BLaER1 (cell line): ENCODE results near the gene MPP1.
A peak's percentile ranks its signal among the peaks of the same experiment; 100 is the strongest.

Experiments
- H3K27ac ChIP-seq: shearing (Covaris generic); formaldehyde crosslinking; 2 replicates; pipeline ENCODE4 v1.8.1; 2022
- H3K27me3 ChIP-seq: shearing (Covaris generic); formaldehyde crosslinking; 2 replicates; pipeline ENCODE4 v1.8.1; 2022
- H3K36me3 ChIP-seq: shearing (Covaris generic); formaldehyde crosslinking; 2 replicates; pipeline ENCODE4 v1.8.1; 2022
- H3K4me1 ChIP-seq: shearing (Covaris generic); formaldehyde crosslinking; 2 replicates; pipeline ENCODE4 v1.8.1; 2022
- H3K4me2 ChIP-seq: shearing (Covaris generic); formaldehyde crosslinking; 2 replicates; pipeline ENCODE4 v1.8.1; 2022
- H3K4me3 ChIP-seq: shearing (Covaris generic); formaldehyde crosslinking; 2 replicates; pipeline ENCODE4 v1.8.1; 2022
- H3K9ac ChIP-seq: shearing (Covaris generic); formaldehyde crosslinking; 2 replicates; pipeline ENCODE4 v1.8.1; 2022
- H3K9me3 ChIP-seq: shearing (Covaris generic); formaldehyde crosslinking; 2 replicates; pipeline ENCODE4 v1.8.1; 2022
- H4K20me1 ChIP-seq: shearing (Covaris generic); formaldehyde crosslinking; 2 replicates; pipeline ENCODE4 v1.8.1; 2022
- Cebpa-rat ChIP-seq: shearing (Covaris generic); IDR thresholded peaks from 2 replicates; pipeline ENCODE4 v1.8.1; 2022

The MPP1 gene

DNA sequence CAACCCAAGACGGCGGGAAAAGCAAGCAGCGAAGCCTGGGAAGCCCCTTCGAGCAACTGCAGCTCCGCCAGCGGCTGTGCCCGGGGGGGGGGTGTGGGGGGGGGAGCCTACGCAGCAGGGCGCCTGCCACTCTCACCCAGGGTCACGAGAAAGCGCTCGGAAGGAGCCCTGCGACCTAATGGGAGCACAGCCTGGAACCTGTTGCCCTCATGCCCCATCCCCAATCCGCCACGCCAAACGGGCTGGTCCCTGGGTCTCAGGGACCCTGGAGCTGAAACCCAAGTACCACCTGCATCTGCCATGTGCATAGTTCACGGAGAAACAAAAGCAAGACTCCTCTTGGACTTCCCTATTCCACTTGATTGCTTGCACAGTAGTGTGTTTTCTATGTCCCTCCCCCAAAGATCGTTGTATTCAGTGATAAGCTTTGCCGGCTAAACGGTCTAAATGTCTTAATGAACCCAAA, 54.0 kb downstream of the MPP1 start:
- Histone ChIP-seq H3K4me3 (peak overlapping the region; percentile 72), H3K4me2 (peak overlapping the region; percentile 84)
- no peak for TF ChIP-seq Cebpa-rat

DNA sequence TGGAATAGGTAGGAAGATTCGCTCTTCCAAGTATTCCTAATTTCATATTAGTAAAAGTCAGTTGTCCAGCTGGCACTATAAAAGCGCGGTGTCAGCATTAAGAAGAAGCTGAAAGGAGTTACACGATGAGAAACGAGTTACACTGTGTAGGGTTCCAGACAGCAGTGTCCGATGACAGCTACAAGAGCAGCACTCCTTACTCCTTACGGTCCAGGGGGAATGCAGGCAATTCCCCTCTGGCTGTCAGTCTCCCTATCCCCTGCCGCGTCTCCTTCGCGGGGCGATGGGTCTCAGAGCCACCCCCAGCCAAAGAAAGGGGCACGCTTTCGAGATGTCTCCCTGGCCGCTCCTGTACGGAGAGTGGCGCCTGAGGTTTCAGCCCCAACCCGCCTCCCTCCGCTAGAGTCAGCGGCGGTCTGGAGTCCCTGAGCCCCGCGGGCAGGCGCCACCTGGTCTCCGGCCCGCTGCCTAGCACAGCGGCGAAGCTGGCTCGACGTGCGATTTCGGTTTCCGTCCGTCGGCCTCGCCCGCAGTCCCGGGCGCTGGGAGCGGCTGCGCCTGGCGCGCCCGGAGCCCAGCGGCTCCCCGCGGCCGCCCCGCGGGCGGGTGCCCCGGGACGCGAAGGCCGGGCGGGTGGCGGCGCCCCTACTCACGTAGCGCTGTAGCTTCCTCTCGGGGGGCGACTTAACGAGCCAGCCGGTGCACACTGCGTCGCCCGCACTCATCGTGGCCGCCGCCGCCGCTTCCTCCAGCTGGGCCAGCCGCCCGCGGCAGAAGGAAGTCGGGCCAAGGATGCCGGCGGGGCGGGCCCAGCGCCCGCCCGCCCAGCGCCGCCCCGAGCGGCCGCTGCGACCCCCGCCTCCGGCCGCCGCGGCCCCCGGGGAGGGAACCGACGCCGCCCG, 54.7 kb downstream of the MPP1 start, which contains the start of gene GAB3:
TSS of gene GAB3 (minus strand) at position 777 of the 902 bp plus-strand sequence. CDS start at position 725, 52 bp downstream.
- H3K9me3 ChIP-seq, result peaks cover 5% of the 10 kb centered on the region; the same call in 1 of the 2 replicates
- H4K20me1 ChIP-seq, result 0 out of 2 replicates have a peak, but pooled peaks cover 8% of the 10 kb centered on the region
- no peaks in the 10 kb centered on the region for H3K36me3 ChIP-seq
- peak within 1 kb of the TSS; percentile 72 for H3K4me3 ChIP-seq
- TF ChIP-seq Cebpa-rat, result no peak
- peaks cover 51% of the 10 kb centered on the region for H3K27me3 ChIP-seq
- peak within 1 kb of the TSS; percentile 84 for H3K4me2 ChIP-seq
- H3K9ac ChIP-seq, result peak within 1 kb of the TSS; percentile 77
- H3K4me1 ChIP-seq, result peaks cover 33% of the 10 kb centered on the region
- peak within 1 kb of the TSS; percentile 81 for H3K27ac ChIP-seq

More for the DNA sequence above, 54.0 kb downstream of the MPP1 start:
- Histone ChIP-seq H3K9ac (peak overlapping the region; percentile 77), H4K20me1 (0 out of 2 replicates have a peak, but pooled peaks cover 8% of the 10 kb centered on the region), H3K27ac (peak overlapping the region; percentile 81), H3K4me1 (peaks cover 33% of the 10 kb centered on the region), H3K27me3 (peaks cover 56% of the 10 kb centered on the region), H3K36me3 (no peaks in the 10 kb centered on the region), H3K9me3 (no peaks in the 10 kb centered on the region)

DNA sequence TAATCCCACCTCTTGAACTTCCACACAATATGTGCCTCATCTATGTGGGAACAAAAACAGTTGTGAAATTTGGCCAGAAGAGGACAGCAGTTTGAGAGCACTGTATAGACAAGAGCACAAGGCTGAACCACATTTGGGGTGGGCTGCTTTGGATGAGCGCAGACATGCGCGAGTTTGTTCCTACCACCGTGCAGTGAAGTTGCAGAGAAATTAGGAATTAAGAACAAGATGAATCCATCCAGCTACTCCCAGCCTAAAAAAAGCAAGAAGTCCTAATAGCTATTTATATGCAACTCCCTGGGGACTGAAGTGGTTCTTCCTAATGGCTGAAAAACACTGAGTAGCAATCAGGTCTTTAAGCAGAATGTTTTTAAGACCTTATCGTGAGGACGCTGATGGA, 55.4 kb downstream of the MPP1 start:
- H3K27ac ChIP-seq, result no peak overlapping the region
- no peak for TF ChIP-seq Cebpa-rat

DNA sequence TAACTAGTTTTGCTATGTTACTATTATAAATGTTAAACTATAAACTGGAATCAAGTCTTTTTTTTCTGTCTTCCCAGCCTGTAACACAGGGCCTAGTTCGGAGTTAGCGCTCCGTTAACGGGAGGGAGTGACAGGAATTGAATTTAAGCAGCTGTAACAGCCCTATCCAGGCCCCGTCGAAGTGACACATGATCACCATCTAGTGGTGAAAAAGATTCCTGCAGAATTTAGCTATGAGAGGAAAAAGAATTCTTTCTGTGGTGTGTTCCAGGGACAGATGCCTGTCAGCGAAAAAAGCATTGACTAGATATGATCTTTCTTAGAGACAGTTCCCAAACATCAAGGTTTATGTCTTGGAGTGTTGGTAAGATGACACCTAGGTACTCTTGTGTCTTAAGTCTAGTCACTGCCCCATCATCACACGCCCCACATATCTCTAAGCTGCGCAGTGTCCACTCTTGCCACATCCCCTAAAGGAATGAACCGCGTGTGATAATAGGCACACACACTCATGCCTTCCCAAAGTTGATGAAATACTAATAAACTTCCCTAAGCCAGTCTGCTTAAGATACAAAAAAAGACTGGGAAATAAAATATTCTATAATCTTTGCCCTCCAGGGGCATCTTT, 56.5 kb downstream of the MPP1 start:
- Histone ChIP-seq H3K27ac (no peak overlapping the region), H3K9ac (no peak overlapping the region), H4K20me1 (0 out of 2 replicates have a peak, but pooled peaks cover 8% of the 10 kb centered on the region), H3K27me3 (peaks cover 41% of the 10 kb centered on the region), H3K36me3 (no peaks in the 10 kb centered on the region), H3K4me3 (no peak overlapping the region), H3K4me1 (peaks cover 33% of the 10 kb centered on the region), H3K9me3 (peaks cover 11% of the 10 kb centered on the region; the same call in 1 of the 2 replicates), H3K4me2 (peak overlapping the region; percentile 84)
- no peak for TF ChIP-seq Cebpa-rat

More for the DNA sequence above, 55.4 kb downstream of the MPP1 start:
- 0 out of 2 replicates have a peak, but pooled peaks cover 8% of the 10 kb centered on the region for H4K20me1 ChIP-seq
- H3K9me3 ChIP-seq, result peaks cover 10% of the 10 kb centered on the region; the same call in 1 of the 2 replicates
- H3K4me2 ChIP-seq, result peak overlapping the region; percentile 84
- peaks cover 44% of the 10 kb centered on the region for H3K27me3 ChIP-seq
- peak overlapping the region; percentile 72 for H3K4me3 ChIP-seq
- H3K9ac ChIP-seq, result peak overlapping the region; percentile 77
- H3K4me1 ChIP-seq, result peaks cover 33% of the 10 kb centered on the region
- no peaks in the 10 kb centered on the region for H3K36me3 ChIP-seq

DNA sequence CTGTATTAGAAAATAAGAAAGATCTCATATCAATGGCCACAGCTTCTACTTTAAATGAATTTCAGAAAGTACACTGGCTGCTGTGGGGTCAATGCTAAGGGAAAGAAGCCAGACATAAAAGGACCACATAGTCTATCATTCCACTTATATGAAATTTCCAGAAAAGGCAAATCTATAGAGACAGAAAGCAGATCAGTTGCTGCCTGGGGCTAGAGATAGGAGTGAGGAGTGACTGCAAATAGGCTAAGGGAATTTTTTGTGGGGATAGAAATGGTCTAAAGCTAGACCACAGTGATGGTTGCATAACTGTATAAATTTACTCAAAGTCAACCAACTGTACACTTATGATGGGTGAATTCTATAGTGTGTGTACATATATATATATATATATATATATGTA, 62.7 kb downstream of the MPP1 start:
- Histone ChIP-seq H3K9me3 (peaks cover 25% of the 10 kb centered on the region), H3K4me2 (no peak overlapping the region), H3K27me3 (peaks cover 50% of the 10 kb centered on the region), H3K9ac (no peak overlapping the region), H3K27ac (no peak overlapping the region), H3K4me3 (no peak overlapping the region), H3K4me1 (peaks cover 13% of the 10 kb centered on the region), H4K20me1 (no peaks in the 10 kb centered on the region), H3K36me3 (no peaks in the 10 kb centered on the region)
- no peak for TF ChIP-seq Cebpa-rat

DNA sequence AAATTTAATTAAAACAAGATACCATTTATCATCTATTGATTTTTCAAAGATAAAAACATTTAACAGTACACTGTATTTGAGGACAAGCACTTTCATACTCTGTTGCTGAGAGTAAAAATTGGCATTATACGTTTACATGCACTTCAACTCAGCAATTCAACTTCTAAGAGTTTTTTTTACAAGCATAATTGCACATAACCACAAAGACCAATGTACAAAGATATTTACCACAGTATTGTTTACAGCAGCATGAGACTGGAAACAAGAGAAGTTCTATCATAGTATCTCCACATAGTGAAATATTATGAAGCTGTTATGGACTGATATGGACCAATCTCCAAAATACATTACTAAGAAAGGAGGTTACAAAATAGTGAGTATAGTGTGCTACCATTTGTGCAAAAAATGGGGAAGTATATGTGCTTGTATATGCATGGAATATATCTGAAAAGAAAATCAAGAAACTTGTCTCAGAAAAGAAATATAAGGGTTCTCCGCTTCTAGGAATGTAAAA, 65.3 kb downstream of the MPP1 start:
- no peak overlapping the region for H3K4me2 ChIP-seq
- peaks cover 64% of the 10 kb centered on the region for H3K27me3 ChIP-seq
- H3K9me3 ChIP-seq, result peaks cover 17% of the 10 kb centered on the region
- no peak overlapping the region for H3K9ac ChIP-seq
- H3K27ac ChIP-seq, result no peak overlapping the region
- peaks cover 39% of the 10 kb centered on the region for H3K4me1 ChIP-seq
- H3K4me3 ChIP-seq, result no peak overlapping the region
- no peaks in the 10 kb centered on the region for H4K20me1 ChIP-seq
- TF ChIP-seq Cebpa-rat, result no peak
- no peaks in the 10 kb centered on the region for H3K36me3 ChIP-seq

DNA sequence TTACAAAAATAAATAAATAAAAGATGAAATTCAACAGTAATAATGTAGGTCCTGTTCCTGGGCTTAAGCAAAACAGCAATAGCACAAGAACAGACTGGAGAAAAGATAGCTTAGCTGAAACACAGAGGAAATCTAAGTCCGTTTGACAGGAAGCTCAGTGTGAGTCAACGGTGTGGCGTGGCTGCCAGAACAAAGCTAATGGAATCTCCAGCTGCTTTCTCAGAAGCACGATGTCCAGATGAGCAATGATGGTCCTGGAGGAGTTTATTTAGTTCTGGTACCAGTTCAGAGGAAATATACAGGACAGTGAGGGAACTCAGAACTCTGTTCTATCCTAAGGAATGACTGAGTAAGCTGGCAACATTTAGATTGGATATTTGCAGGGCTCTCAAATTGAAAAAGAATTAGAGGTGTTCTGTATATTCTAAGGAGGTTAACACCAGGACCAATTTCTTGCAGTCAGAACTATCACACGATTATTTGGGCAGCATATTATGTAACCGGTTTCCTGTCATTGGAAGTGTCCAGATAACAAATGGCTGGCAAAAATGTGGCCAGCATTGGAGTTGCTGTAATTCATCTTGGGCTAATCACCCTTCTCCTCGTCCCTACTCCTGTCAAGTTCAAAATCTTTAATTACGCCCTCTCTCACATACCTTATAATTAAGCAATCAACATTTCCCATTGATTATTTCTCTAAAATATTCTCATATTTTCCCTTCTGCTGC, 67.1 kb downstream of the MPP1 start:
- Histone ChIP-seq H3K36me3 (no peaks in the 10 kb centered on the region), H3K9me3 (peaks cover 14% of the 10 kb centered on the region), H3K4me3 (no peak overlapping the region), H3K27ac (peak overlapping the region; percentile 60), H3K9ac (peak overlapping the region; percentile 36; the same call in 1 of the 2 replicates), H3K4me1 (peaks cover 58% of the 10 kb centered on the region), H3K27me3 (peaks cover 80% of the 10 kb centered on the region), H4K20me1 (peaks cover 8% of the 10 kb centered on the region; the same call in 1 of the 2 replicates), H3K4me2 (peak overlapping the region; percentile 43)
- TF ChIP-seq Cebpa-rat, result no peak

DNA sequence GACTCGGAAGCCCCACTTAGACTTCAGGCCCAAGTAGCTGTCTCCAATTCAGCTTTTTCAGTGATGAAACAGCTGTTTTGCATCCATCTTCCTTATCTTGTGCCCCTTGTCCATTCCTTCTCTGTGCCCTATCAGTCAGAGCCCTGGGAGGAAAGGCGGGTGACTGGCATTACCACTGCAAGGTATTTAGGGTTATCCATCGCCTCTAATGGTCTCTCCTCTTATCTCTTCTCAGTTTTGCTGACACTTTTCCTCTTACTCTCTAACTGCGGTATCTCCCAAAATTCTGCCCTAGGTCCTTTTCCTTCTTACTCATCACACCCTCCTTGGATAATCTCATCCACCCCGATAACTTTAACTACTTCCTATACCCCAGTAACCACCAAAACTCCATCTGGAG, 68.1 kb downstream of the MPP1 start:
- Histone ChIP-seq H3K9ac (no peak overlapping the region), H3K36me3 (no peaks in the 10 kb centered on the region), H3K4me1 (peaks cover 68% of the 10 kb centered on the region), H3K4me3 (no peak overlapping the region), H3K9me3 (peaks cover 14% of the 10 kb centered on the region), H3K27ac (peak overlapping the region; percentile 60), H3K27me3 (peaks cover 86% of the 10 kb centered on the region), H3K4me2 (peak overlapping the region; percentile 43), H4K20me1 (peaks cover 8% of the 10 kb centered on the region; the same call in 1 of the 2 replicates)
- TF ChIP-seq Cebpa-rat, result no peak
